WTC11 (cell line): ENCODE results near the gene CAPN3. TPM values are rescaled to one million over a fixed set of nuclear protein-coding genes. Genes with fewer than 3 reads are reported as not detected.

Experiments used
- ATAC-seq: fragments of 200-7000 bp; cut with Tn5 transposase; 2 replicates; pipeline ENCODE4 v1.10.0; 2021; ENCODE audit warnings: mild to moderate bottlenecking, moderate library complexity
- CTCF ChIA-PET: fragments of 300-600 bp; sonication (Branson Sonifier 250); formaldehyde crosslinking; loops from one replicate; lab custom pipeline; 2021; ENCODE audit warnings: antibody characterized with exemption; lab: Charles Lee
- POLR2A ChIA-PET: fragments of 350-600 bp; sonication (Branson Sonifier 250); formaldehyde crosslinking; loops from one replicate; lab custom pipeline; 2021; ENCODE audit warnings: antibody characterized with exemption; lab: Charles Lee
- DNase-seq: peaks from one replicate; pipeline ENCODE4 v3.0.0; 2021; ENCODE audit warnings: low spot score
- H3K27ac Mint-ChIP-seq: 2 replicates; pipeline ENCODE4 v1.8.0; 2021; ENCODE audit warnings: mixed read lengths
- H3K27me3 Mint-ChIP-seq: 2 replicates; pipeline ENCODE4 v1.8.0; 2021; ENCODE audit warnings: low read depth, mild to moderate bottlenecking, moderate library complexity, mixed read lengths
- H3K36me3 Mint-ChIP-seq: 2 replicates; pipeline ENCODE4 v1.8.0; 2021; ENCODE audit warnings: mixed read lengths
- H3K4me1 Mint-ChIP-seq: 2 replicates; pipeline ENCODE4 v1.8.0; 2022; ENCODE audit warnings: mixed read lengths
- H3K4me3 Mint-ChIP-seq: 2 replicates; pipeline ENCODE4 v1.8.0; 2021; ENCODE audit warnings: mild to moderate bottlenecking, moderate library complexity, mixed read lengths
- H3K9me3 Mint-ChIP-seq: 2 replicates; pipeline ENCODE4 v1.8.0; 2021; ENCODE audit warnings: mixed read lengths
- ATF3 ChIP-seq: sonication (generic); formaldehyde crosslinking; conservative IDR thresholded peaks from 2 replicates; pipeline ENCODE4 v1.8.1; 2022; ENCODE audit warnings: mild to moderate bottlenecking, missing genetic modification reagents
- CREB1 ChIP-seq: sonication (generic); formaldehyde crosslinking; IDR thresholded peaks from 2 replicates; pipeline ENCODE4 v1.8.0; 2023; ENCODE audit warnings: mild to moderate bottlenecking, missing genetic modification reagents
- CREM ChIP-seq: sonication (generic); formaldehyde crosslinking; IDR thresholded peaks from 2 replicates; pipeline ENCODE4 v1.8.1; 2022; ENCODE audit warnings: mild to moderate bottlenecking, missing genetic modification reagents, moderate library complexity
- ETV6 ChIP-seq: sonication (generic); formaldehyde crosslinking; IDR thresholded peaks from 2 replicates; pipeline ENCODE4 v1.8.1; 2022; ENCODE audit warnings: mild to moderate bottlenecking, missing genetic modification reagents
- FOXJ3 ChIP-seq: sonication (generic); formaldehyde crosslinking; IDR thresholded peaks from 2 replicates; pipeline ENCODE4 v1.9.0; 2021; ENCODE audit warnings: missing genetic modification reagents, mild to moderate bottlenecking, borderline replicate concordance
- FOXK1 ChIP-seq: sonication (generic); formaldehyde crosslinking; IDR thresholded peaks from 2 replicates; pipeline ENCODE4 v1.8.0; 2022; ENCODE audit warnings: mild to moderate bottlenecking, moderate library complexity, missing genetic modification reagents
- FOXP1 ChIP-seq: sonication (generic); formaldehyde crosslinking; IDR thresholded peaks from 2 replicates; pipeline ENCODE4 v1.8.0; 2022; ENCODE audit warnings: missing genetic modification reagents, mild to moderate bottlenecking, moderate library complexity, borderline replicate concordance
- GABPB1 ChIP-seq: sonication (generic); formaldehyde crosslinking; IDR thresholded peaks from 2 replicates; pipeline ENCODE4 v1.8.1; 2023; ENCODE audit warnings: mild to moderate bottlenecking, missing genetic modification reagents
- NFYB ChIP-seq: sonication (generic); formaldehyde crosslinking; conservative IDR thresholded peaks from 2 replicates; pipeline ENCODE4 v1.8.0; 2022; ENCODE audit warnings: low read depth, missing genetic modification reagents
- NR3C1 ChIP-seq: sonication (generic); formaldehyde crosslinking; conservative IDR thresholded peaks from 2 replicates; pipeline ENCODE4 v1.8.1; 2023; ENCODE audit warnings: low read depth, mild to moderate bottlenecking, missing genetic modification reagents
- OVOL2 ChIP-seq: fragments of 250-450 bp; sonication (Bioruptor Pico); IDR thresholded peaks from 2 replicates; pipeline ENCODE4 v1.9.0; 2021; ENCODE audit warnings: mild to moderate bottlenecking, borderline replicate concordance
- USF1 ChIP-seq: sonication (generic); formaldehyde crosslinking; IDR thresholded peaks from 2 replicates; pipeline ENCODE4 v1.8.0; 2022; ENCODE audit warnings: mild to moderate bottlenecking, missing genetic modification reagents
- ZNF232 ChIP-seq: sonication (generic); formaldehyde crosslinking; IDR thresholded peaks from 2 replicates; pipeline ENCODE4 v1.8.0; 2022; ENCODE audit warnings: mild to moderate bottlenecking, missing genetic modification reagents
- ZNF281 ChIP-seq: sonication (generic); formaldehyde crosslinking; IDR thresholded peaks from 2 replicates; pipeline ENCODE4 v1.8.0; 2023; ENCODE audit warnings: mild to moderate bottlenecking, missing genetic modification reagents
- ZNF532 ChIP-seq: fragments of 250-450 bp; sonication (Bioruptor Pico); IDR thresholded peaks from 2 replicates; pipeline ENCODE4 v1.9.0; 2021; ENCODE audit warnings: mild to moderate bottlenecking, borderline replicate concordance
- total RNA-seq: library from RNA; stranded (reverse); gene quantifications from 3 replicates; pipeline ENCODE4 v1.2.3, GENCODE V29; 2021

The CAPN3 gene
- total RNA-seq, 1 experiment from 2014 or later, result 0.70 TPM

GRCh38 chr15:42385980-42386700 lies 26.8 kb downstream of the CAPN3 start:
- peaks cover 14% of the 10 kb centered on the region for H3K27me3 Mint-ChIP-seq
- peak; percentile 27 for ATAC-seq
- ChIA-PET CTCF (interaction anchor here (0.7 to 2.3 kb wide), 45 partner anchors 9 to 414 kb away, joined by 3 to 41 read pairs (median 5); partner anchors contain the start of genes EHD4, PLA2G4F and VPS39), POLR2A (interaction anchor here (0.6 to 1.0 kb wide), 2 partner anchors 182 to 700 kb away, joined by 3 read pairs; no protein-coding TSS in a partner anchor)
- H3K4me1 Mint-ChIP-seq, result peaks cover 29% of the 10 kb centered on the region
- no peaks in the 10 kb centered on the region for H3K9me3 Mint-ChIP-seq
- no peak overlapping the region for H3K4me3 Mint-ChIP-seq
- no peak overlapping the region for H3K27ac Mint-ChIP-seq
- no peaks in the 10 kb centered on the region for H3K36me3 Mint-ChIP-seq
- no peak for TF ChIP-seq NR3C1 (CRISPR knock-in tag)
- no peak for TF ChIP-seq OVOL2
- TF ChIP-seq CREM (CRISPR knock-in tag), result no peak
- TF ChIP-seq ZNF232 (CRISPR knock-in tag), result no peak
- TF ChIP-seq FOXJ3 (CRISPR knock-in tag), result no peak
- no peak for TF ChIP-seq ETV6 (CRISPR knock-in tag)
- TF ChIP-seq ZNF281 (CRISPR knock-in tag), result no peak
- no peak for TF ChIP-seq ATF3 (CRISPR knock-in tag)
- TF ChIP-seq, all 79 proteins: peak for 0
- no peak for DNase-seq

GRCh38 chr15:42387603-42388002 lies 28.3 kb downstream of the CAPN3 start:
- Mint-ChIP-seq H3K4me1 (peaks cover 29% of the 10 kb centered on the region), H3K27ac (no peak overlapping the region), H3K36me3 (no peaks in the 10 kb centered on the region), H3K9me3 (no peaks in the 10 kb centered on the region), H3K4me3 (no peak overlapping the region), H3K27me3 (peaks cover 6% of the 10 kb centered on the region)
- DNase-seq (no peak), ATAC-seq (no peak)
- CTCF ChIA-PET, result interaction anchor here (1.3 kb wide), 1 partner anchor 250 kb away, joined by 3 read pairs; no protein-coding TSS in a partner anchor
- POLR2A ChIA-PET, result interaction anchor here (0.6 kb wide), 1 partner anchor 204 kb away, joined by 4 read pairs; no protein-coding TSS in a partner anchor
- TF ChIP-seq FOXP1 (CRISPR knock-in tag) (no peak), USF1 (CRISPR knock-in tag) (no peak)

- no peaks in the 10 kb centered on the region for H3K9me3 Mint-ChIP-seq
- no peak overlapping the region for H3K4me3 Mint-ChIP-seq
- H3K36me3 Mint-ChIP-seq, result no peaks in the 10 kb centered on the region
- no peak for TF ChIP-seq CREB1 (CRISPR knock-in tag)
- no peak for TF ChIP-seq FOXK1
- no peak for TF ChIP-seq OVOL2
- no peak for TF ChIP-seq ZNF532 (CRISPR knock-in tag)
- peak; percentile 60; the same call in 1 of the 2 replicates for TF ChIP-seq GABPB1 (CRISPR knock-in tag)
- no peak for TF ChIP-seq ZNF281 (CRISPR knock-in tag)
- TF ChIP-seq NFYB (CRISPR knock-in tag), result no peak
- no peaks in the 10 kb centered on the region; the same call in 1 of the 2 replicates for H3K27me3 Mint-ChIP-seq
- ChIA-PET POLR2A (no interaction called here), CTCF (no interaction called here)
- ATAC-seq, result no peak
- DNase-seq, result no peak
- no peak overlapping the region for H3K27ac Mint-ChIP-seq
- H3K4me1 Mint-ChIP-seq, result no peaks in the 10 kb centered on the region
These were observed 33.2 kb downstream of the CAPN3 start for GRCh38 chr15:42392309-42393024.
